ENCODE data around the gene PCDH17.

DNA sequence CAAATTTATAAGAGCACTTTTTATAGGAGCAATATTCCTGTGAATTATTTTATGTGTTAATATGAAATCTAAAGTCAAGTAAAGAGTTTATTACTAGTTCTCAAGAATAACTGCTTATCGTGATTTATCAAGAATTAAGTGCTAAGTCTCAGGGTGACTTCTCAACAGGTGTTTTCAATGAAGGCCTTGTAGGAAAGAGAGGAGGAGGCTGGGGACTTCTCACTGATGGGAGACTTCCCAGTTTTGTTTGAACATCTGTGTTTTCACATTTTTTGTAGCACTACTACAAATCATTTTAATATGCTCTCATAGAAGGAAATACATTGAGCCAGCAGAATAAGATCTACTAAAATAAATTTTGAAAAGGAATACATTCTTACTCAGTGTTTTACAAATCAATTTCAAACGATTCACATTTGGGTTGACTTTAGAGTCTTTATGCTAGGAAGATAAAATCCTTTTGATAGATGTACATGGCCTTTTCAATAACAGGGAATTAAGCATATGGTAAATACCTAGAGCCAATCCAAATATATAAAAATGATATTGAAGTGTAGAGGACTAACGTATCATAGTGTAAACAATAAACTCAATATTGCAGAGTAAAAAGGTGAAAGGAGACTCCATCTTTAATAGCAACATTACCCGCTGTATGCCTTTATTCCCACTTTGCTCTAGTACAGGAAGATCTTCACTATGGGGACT, 6.8 kb downstream of the PCDH17 start:
- TF ChIP-seq, protein P1, sequence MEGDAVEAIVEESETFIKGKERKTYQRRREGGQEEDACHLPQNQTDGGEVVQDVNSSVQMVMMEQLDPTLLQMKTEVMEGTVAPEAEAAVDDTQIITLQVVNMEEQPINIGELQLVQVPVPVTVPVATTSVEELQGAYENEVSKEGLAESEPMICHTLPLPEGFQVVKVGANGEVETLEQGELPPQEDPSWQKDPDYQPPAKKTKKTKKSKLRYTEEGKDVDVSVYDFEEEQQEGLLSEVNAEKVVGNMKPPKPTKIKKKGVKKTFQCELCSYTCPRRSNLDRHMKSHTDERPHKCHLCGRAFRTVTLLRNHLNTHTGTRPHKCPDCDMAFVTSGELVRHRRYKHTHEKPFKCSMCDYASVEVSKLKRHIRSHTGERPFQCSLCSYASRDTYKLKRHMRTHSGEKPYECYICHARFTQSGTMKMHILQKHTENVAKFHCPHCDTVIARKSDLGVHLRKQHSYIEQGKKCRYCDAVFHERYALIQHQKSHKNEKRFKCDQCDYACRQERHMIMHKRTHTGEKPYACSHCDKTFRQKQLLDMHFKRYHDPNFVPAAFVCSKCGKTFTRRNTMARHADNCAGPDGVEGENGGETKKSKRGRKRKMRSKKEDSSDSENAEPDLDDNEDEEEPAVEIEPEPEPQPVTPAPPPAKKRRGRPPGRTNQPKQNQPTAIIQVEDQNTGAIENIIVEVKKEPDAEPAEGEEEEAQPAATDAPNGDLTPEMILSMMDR (IDR thresholded peaks at IDR 0.05; ENCODE audit: low read depth, low read length): no peak
- TF ChIP-seq EZH2phosphoT487 (IDR thresholded peaks at IDR 0.05; ENCODE audit: low read depth): no peak

Measured in OCI-LY3 (cell line).